ENCODE data around the gene PCYT2. TPM values are rescaled to one million over a fixed set of nuclear protein-coding genes. Genes with fewer than 3 reads are reported as not detected.

The PCYT2 gene
- total RNA-seq, 1 experiment from 2014 or later: 31.4 TPM

DNA sequence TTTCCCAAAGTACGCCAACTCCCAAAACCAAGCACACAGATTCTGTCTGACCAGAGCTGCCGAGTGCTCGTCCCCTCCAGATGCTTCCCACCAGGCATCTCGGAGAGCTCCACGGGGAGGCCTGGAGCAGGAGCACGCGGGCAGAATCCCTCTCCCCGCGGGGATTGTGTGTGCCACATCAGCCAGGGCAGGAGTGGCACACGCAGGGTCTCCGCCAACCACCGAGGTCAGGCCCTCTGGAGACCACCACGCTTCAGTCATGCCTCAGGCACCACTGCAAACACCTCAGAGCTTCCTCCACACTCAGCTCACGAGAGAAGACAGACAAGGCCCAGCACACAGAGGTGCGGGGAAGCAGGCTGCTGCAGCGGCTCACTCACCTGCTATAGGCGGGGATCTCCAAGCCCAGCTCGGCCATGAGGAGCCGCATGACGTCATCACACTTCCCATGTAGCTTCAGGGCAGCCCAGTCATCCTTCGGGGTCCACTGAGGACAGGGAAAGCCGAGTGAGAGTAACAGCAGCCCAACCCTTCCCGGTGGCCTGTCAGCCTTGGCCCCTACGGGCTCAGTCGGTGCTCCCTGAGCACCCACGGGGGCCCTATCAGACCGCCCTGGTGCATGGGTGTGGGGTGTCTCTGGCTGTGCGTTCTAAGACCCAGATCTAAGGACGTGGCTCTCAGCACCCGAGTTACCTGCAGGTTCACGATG, 2.3 kb upstream of the PCYT2 start:
- DNase-seq (ENCODE audit: low spot score): no peak
- H3K27ac Mint-ChIP-seq: peak overlapping the region; percentile 34; the same call in 1 of the 2 replicates
- ChIA-PET CTCF (no interaction called here), POLR2A (interaction anchor here (2.0 kb wide), 1 partner anchor 10 kb away, joined by 7 read pairs; no protein-coding TSS in a partner anchor)
- no peak overlapping the region for H3K4me3 Mint-ChIP-seq
- ATAC-seq: no peak
- peaks cover 16% of the 10 kb centered on the region for H3K4me1 Mint-ChIP-seq
- peaks cover 17% of the 10 kb centered on the region for H3K36me3 Mint-ChIP-seq
- no peaks in the 10 kb centered on the region for H3K9me3 Mint-ChIP-seq
- H3K27me3 Mint-ChIP-seq (ENCODE audit: low read depth): no peaks in the 10 kb centered on the region
- no peak for TF ChIP-seq MXD4 (CRISPR knock-in tag; IDR thresholded peaks at IDR 0.05; ENCODE audit: borderline replicate concordance)
- TF ChIP-seq FOXK1 (CRISPR knock-in tag; IDR thresholded peaks at IDR 0.05): no peak
- TF ChIP-seq MYBL2 (CRISPR knock-in tag; IDR thresholded peaks at IDR 0.05): no peak
- no peak for TF ChIP-seq PREB (CRISPR knock-in tag; IDR thresholded peaks at IDR 0.05; ENCODE audit: borderline replicate concordance)

DNA sequence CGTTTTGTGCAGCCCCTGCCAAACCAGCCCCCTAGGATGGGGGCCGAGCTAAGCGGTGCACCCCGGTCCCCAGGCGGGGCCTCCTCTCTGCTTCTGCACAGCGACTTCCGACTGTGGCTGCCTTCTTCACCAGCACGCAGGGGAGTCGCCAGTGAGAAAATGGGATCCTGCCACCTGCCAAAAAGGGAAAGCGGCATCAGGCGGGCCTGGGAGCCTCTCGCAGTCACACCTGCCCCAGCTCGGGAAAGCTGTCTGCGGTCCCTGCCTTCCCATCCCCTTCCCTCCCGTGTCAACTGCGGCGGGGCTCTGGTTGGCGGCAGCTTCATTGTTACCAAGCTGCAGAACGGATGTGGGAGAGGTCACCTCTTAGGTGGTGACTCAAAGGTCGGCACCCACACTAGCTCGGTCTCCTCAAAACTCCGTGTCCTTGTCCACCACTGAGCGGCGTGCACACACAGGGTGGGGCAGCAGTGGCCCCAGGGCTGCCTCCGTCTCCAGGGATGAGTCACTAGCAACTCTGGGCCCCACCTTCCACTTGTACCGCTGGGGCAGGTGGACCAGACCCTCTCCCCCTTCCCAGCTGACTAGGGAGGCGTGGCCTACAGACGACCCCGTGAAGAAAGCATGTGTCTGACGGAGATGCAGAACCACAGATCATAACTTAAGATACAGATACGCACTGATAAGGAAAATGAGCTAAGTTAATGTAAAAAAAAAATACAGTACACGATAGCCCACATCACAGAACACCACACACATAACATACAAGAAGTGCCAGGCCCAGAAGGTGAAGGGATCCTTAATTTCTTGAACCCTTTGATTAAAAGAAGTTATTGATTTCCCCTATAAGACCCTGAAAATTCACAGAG, 1.5 kb upstream of the PCYT2 start:
- Mint-ChIP-seq H3K27ac (peak overlapping the region; percentile 34; the same call in 1 of the 2 replicates), H3K4me3 (peak overlapping the region; percentile 62; the same call in 1 of the 2 replicates), H3K27me3 (ENCODE audit: low read depth) (no peaks in the 10 kb centered on the region), H3K4me1 (peaks cover 11% of the 10 kb centered on the region), H3K36me3 (peaks cover 17% of the 10 kb centered on the region), H3K9me3 (no peaks in the 10 kb centered on the region)
- ChIA-PET POLR2A (interaction anchor here (1.0 to 2.0 kb wide), 2 partner anchors 11 to 43 kb away, joined by 3 to 7 read pairs; no protein-coding TSS in a partner anchor), CTCF (interaction anchor here (1.6 to 3.4 kb wide), 3 partner anchors 11 to 107 kb away, joined by 5 to 15 read pairs (median 12); no protein-coding TSS in a partner anchor)
- ATAC-seq (no peak), DNase-seq (ENCODE audit: low spot score) (no peak)
- TF ChIP-seq MLX (CRISPR knock-in tag; IDR thresholded peaks at IDR 0.05) (no peak), ZNF138 (CRISPR knock-in tag; conservative IDR thresholded peaks at IDR 0.05) (no peak), NFATC4 (CRISPR knock-in tag; IDR thresholded peaks at IDR 0.05) (no peak), FOXP1 (CRISPR knock-in tag; IDR thresholded peaks at IDR 0.05; ENCODE audit: borderline replicate concordance) (no peak), ZNF423 (CRISPR knock-in tag; IDR thresholded peaks at IDR 0.05) (no peak)
- TF ChIP-seq, protein P1, sequence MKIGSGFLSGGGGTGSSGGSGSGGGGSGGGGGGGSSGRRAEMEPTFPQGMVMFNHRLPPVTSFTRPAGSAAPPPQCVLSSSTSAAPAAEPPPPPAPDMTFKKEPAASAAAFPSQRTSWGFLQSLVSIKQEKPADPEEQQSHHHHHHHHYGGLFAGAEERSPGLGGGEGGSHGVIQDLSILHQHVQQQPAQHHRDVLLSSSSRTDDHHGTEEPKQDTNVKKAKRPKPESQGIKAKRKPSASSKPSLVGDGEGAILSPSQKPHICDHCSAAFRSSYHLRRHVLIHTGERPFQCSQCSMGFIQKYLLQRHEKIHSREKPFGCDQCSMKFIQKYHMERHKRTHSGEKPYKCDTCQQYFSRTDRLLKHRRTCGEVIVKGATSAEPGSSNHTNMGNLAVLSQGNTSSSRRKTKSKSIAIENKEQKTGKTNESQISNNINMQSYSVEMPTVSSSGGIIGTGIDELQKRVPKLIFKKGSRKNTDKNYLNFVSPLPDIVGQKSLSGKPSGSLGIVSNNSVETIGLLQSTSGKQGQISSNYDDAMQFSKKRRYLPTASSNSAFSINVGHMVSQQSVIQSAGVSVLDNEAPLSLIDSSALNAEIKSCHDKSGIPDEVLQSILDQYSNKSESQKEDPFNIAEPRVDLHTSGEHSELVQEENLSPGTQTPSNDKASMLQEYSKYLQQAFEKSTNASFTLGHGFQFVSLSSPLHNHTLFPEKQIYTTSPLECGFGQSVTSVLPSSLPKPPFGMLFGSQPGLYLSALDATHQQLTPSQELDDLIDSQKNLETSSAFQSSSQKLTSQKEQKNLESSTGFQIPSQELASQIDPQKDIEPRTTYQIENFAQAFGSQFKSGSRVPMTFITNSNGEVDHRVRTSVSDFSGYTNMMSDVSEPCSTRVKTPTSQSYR (CRISPR knock-in tag; IDR thresholded peaks at IDR 0.05): no peak
- TF ChIP-seq, protein P2, sequence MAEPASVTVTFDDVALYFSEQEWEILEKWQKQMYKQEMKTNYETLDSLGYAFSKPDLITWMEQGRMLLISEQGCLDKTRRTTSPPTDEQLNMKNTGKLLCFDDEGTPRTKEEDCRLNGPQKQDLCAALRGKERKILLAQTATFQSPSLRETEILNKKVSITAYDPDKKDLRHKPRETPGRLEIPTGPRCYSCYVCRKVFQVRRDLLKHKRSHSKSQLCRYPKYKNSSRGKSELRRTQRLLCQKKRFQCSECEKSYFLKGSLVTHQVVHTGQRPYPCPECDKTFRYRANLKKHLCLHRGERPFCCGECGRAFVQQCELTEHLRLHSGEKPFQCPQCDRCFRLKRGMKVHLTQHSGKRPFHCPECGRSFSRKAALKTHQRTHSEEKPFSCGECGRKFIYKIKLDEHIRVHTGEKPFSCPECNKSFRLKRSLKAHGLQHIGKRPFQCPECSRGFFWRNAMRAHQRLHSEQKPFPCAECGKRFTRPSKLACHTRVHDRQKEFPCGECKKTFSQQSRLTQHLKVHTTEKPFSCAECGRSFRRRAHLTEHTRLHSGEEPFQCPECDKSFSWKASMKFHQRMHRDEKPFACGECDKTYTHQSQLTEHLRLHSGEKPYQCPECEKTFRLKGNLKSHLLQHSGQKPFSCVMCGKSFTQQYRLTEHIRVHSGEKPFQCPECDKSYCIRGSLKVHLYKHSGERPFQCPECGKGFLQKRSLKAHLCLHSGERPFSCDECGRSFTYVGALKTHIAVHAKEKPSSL (CRISPR knock-in tag; conservative IDR thresholded peaks at IDR 0.05): no peak
- TF ChIP-seq, protein P3, sequence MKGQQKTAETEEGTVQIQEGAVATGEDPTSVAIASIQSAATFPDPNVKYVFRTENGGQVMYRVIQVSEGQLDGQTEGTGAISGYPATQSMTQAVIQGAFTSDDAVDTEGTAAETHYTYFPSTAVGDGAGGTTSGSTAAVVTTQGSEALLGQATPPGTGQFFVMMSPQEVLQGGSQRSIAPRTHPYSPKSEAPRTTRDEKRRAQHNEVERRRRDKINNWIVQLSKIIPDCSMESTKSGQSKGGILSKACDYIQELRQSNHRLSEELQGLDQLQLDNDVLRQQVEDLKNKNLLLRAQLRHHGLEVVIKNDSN (CRISPR knock-in tag; IDR thresholded peaks at IDR 0.05): no peak
- TF ChIP-seq, protein P4, sequence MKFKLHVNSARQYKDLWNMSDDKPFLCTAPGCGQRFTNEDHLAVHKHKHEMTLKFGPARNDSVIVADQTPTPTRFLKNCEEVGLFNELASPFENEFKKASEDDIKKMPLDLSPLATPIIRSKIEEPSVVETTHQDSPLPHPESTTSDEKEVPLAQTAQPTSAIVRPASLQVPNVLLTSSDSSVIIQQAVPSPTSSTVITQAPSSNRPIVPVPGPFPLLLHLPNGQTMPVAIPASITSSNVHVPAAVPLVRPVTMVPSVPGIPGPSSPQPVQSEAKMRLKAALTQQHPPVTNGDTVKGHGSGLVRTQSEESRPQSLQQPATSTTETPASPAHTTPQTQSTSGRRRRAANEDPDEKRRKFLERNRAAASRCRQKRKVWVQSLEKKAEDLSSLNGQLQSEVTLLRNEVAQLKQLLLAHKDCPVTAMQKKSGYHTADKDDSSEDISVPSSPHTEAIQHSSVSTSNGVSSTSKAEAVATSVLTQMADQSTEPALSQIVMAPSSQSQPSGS (CRISPR knock-in tag; IDR thresholded peaks at IDR 0.05; ENCODE audit: borderline replicate concordance, low read depth): no peak
